Measurements from ENCODE around the gene TMEM167A.

TMEM167A gene

GRCh38 chr5:83034528-83035207, 42.5 kb downstream of the TMEM167A start:
- no peak for DNase-seq

GRCh38 chr5:83034036-83034435, 43.2 kb downstream of the TMEM167A start:
- no peak for DNase-seq

DNA sequence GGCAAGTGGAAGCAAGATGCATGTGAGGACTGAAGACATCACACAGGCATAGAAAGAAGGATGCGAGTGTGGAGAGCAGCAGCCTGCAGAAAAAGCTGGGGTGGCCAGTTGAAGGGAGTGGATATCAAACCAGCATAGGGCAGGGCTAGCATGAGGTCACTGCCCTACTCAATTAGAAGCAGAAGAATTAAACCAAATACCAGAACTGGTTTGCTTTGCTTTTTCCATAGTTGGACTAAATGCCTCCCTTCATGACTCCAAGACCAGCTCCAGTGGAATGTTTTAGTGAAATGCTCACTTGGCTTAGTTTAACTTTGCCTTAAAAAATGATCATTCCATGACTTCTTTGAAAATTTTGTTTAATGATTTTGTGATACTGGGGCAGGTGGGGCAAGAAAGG, 45.8 kb downstream of the TMEM167A start:
- no peak for DNase-seq

GRCh38 chr5:83029912-83030311, 47.3 kb downstream of the TMEM167A start:
- DNase-seq = no peak

DNA sequence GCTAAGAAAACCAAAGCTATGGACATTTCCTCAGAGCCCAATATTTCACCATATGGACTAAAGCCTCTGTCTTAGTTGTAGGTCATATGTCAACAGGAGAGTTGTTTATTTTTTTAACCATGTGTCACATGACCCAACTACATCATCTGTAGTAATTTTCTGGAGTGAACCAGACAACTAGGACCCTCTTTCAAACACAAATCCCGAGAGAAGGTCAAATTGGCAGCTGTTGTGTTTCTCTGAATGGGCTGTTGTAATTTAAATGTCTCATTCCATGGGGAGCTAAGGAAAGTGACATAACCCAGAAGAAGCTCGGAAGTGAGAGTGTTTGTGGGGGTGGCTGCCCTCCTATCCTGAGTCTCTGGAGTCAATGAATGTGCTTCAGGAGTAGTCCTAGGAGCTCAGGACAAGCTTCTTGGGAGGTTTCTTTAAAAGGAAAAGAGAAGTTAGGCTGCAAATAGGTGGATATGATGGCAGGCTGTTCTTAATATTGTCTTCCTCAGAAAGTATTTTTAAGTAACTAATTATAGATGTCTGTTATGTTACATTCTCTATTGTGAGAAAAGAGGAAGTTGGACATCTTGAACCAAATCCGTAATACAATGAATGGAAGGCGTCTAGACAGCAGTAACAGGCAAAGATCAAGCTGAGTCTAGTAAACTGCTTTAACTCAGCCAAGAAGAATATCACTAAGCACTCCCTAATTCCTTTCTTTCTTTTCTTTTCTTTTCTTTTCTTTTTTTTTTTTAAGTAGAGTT, 50.1 kb downstream of the TMEM167A start:
- no peak for DNase-seq

DNA sequence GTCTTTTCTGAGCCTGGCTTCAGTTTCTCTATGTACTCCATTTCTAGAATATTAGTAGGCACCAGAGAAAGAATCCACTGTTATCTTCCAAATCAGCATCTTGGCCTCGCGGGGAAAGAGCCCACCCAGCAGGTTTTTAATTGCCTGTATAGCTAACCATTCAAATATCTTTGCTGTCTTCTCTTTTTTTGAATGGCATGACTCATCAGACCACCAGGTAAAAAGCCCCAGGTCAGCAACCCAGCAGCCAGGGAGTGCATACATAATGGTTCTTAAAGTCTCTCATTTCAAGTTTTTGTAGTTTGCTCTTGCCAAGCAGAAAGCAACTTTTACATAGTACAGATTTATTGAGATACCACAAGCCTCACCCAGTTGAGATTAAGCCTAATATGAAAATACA, 50.7 kb downstream of the TMEM167A start:
- DNase-seq = no peak

- DNase-seq = no peak
Observed at GRCh38 chr5:83025690-83026478, 51.3 kb downstream of the TMEM167A start.

DNA sequence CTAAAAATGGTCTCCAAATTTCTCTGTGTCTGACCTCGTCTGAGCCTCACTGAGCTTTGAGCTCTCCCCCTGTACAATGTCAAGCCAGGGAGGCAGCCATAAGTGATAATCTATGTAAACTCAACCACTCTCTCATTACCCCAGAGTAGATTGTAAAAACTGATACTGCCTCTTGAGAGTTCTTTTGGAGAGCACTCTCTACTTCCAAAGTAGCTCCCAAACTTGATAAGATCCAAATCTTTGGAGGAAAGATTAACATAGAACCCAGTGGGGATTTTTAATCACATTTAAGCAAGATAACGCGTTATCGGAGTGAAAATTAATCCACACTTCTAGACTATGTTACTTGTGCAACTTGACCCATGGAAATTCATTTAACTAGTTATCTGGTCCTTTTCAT, 54.9 kb downstream of the TMEM167A start:
- no peak for DNase-seq

GRCh38 chr5:83015676-83016075, 61.5 kb downstream of the TMEM167A start:
- DNase-seq = no peak

DNA sequence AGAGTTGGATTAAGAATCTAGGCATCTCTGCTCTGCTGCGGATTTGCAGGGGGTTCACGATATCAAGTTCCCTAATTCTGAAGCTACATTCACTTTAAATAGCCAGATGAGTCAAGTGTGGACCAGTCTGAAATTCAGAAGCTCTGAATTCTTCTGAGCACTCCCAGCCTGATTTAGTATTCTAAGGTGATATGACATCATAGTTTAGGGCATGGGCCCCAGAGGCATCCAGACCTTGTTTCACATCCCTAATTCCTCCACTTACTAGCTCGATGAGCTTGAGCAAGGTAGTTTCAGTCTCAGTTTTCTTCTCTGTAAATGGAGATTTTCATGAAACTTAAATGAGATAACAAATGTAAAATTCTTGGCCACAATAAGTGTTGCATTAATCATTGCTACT, 65.2 kb downstream of the TMEM167A start:
- DNase-seq = no peak

DNA sequence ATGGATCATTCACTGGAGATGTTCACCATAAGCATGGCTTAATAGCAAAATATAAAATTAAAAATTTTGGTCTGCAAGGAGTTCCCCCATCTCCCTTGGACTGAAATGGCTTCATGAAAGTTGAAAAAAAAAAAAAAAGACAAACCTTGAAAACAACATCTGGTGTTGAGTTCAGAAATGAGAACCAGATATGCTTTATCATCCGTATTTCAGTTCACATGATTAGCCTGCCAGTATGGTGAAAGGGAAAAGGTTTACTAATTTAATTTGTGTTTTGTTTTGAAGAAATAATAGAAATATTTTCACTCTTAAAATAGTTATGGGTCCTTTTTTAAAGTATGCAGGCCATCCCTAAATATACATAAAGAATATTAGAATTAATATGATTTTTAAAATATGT, 67.8 kb downstream of the TMEM167A start:
- no peak for DNase-seq

DNA sequence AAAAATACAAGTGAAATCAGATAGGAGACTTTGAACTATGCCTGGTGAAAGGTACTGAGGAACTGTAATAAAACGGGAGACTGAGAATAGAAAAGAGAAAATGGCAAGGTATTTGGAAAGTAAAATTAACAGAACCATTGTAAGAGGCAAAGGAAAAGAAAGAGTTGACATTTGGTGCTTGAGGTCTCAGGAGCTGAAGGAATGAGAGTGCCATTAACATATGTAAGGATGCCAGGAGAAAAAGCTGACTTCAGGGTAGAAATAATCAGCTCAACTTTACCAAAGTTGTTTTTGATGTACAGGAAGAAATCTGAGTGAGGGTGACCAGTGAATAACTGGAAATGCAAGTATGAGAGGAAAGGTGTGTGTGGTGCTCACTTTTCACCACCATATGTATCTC, 69.4 kb downstream of the TMEM167A start:
- DNase-seq = no peak

DNA sequence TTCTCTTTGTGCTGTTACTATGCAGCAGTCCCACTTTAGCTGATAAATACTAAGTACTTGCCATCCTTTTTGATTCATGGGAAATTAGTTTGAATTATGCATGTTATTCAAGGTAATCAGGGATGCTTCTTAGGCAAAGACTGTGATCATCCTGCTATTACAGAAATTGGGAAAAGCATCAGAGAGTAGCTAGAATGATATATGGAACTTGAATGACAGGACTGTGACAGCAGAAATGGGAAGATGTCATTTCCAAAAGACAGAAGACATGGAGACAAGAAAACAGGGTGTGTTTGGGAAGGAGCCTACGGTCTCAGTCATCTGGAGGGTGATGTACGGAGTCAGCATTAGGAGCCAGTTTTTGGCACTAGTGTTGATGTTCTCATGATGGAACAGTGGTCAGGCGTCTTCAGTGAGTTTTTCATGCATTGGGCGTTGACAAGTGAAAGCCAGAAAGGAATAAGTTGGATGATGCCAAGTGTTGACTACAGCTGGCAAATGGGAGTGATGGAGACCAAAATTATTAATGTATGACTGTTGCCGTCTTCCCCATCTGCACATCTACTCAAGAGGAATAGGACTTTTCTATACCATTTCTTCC, 70.4 kb downstream of the TMEM167A start:
- no peak for DNase-seq

DNA sequence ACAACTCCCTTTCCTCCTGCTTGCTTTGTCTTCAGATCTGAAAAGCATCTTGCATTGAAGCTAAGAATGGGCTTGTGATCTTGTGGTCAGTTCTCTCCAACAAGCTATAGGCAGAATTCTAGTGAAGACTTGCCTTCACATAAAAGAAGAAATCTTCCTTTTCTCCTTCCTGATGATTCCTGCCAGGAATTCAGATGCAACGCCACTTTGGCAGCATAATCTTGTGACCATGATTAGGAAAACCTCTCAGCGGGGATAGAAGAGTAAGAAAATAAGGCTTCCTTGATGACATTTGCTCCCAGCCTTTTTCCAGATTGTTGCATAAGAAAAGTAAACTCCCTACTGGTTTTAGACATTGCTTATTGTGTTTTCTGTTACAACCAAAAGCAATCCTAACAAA, 73.4 kb downstream of the TMEM167A start:
- no peak for DNase-seq
